Cerebellar cortex (tissue), 1 donor: ENCODE measurements around the gene OPCML.
A peak's percentile ranks its signal among the peaks of the same experiment; 100 is the strongest.

Experiments used
- DNase-seq: peaks from one replicate; pipeline ENCODE4 v3.0.0-alpha.2; 2015; ENCODE audit warnings: low spot score

Gene OPCML

DNA sequence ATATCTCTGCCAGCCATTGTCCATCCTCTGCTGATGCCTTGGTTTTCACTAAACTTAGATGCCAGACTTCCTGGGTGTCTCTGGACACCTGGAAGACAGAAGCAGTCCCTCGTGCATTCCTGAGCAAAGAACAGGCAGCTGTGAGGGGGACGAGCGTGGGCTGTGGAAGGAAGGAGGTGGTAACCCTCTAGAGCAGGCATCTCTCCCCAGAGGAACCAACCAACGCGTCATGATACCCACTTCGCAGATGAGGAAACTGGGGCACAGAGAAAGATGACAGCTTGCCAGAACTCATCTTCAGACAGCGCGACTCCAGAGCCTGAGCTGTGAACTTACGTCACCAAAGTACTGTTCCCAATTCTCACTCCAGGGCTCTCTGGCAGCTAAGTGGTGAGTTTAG is 123.4 kb downstream of the OPCML start:
- no peak for DNase-seq

- DNase-seq, result no peak
Measured at GRCh38 chr11:133408402-133408801, 123.9 kb downstream of the OPCML start.

GRCh38 chr11:133406489-133406888 is 125.8 kb downstream of the OPCML start:
- DNase-seq, result no peak

- no peak for DNase-seq
Measured at GRCh38 chr11:133403900-133404299, 128.4 kb downstream of the OPCML start.

GRCh38 chr11:133402551-133402950 is 129.8 kb downstream of the OPCML start:
- no peak for DNase-seq

DNA sequence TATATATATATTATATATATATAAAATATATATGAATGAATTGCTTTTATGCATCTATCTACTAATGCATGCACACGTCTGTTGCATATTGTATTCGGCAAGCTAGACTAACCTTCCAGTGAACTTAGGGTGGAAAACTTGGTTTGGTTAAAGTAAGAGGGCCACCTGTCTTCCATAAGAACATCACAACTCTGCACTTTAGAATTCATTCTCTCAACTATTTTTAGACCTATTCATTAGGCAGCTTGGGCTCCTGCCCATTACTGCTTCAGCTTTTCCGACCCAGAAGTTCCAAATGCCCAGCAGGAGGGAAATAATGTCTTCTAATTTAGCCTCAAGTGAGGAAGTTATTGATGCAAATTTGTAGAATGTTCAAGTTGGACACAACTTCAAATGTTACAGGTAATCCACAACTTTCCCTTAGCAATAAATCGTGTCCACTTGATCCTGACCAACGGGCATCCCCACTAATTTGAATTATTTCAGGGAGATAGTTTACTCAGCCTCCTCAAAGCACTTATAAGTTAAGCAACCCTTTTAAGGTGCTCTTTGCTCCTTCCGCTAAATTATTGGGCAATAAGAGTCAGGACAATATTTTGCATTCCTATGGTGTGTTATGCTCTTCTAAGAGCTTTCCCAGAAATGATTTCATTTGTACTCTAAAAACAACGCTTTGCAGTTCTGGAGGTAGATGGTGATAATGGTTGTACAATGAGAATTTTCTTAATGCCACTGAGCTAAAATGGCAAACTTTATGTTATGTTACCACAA is 132.3 kb downstream of the OPCML start:
- no peak for DNase-seq

DNA sequence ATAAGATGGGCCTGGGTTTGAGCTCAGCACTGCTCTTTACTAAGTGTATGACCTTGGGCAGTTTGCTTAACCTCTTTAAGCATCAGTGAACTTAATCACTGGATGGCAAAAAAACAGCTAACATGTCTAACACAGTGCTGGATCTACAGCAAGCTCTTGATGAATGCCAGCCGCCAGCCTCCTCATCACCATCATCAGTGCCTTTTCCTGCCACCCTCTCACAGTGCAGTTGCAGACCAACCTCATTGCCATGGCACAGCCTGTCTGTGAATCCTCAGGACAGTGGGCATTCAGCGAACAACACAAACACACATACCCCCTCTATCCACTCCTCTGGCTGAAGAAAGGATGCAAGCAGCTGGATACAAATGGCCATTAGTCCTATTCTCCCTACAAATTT is 133.0 kb downstream of the OPCML start:
- DNase-seq, result no peak

- DNase-seq, result no peak
Measured at GRCh38 chr11:133390803-133391202, 141.5 kb downstream of the OPCML start.

DNA sequence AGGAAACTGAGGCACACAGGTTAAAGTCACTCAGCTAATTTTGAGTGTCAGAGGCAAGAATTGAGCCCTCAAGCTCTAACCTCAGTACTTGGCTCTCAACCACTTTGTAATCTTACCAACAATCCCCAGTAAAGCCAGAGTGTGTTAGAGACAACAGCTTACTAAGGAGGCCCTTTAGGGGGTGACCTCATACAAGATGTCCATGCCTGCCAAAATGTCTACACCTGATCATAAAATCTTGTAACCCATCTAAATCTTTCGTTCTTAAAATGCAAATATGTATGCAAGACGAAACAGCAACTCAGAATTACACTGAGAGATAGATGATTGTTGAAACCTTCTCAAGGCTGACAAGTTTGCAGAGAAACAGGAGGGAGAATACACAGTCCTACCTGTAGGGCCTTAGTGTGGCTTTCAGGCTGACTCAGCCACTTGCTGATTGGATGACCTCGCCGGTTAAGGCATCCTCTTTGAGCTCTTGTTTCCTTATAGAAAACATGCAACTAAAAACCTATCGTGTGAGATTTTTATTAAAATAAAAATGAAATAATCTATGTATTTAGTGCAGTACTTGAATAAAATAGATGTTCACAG is 143.2 kb downstream of the OPCML start:
- no peak for DNase-seq

DNA sequence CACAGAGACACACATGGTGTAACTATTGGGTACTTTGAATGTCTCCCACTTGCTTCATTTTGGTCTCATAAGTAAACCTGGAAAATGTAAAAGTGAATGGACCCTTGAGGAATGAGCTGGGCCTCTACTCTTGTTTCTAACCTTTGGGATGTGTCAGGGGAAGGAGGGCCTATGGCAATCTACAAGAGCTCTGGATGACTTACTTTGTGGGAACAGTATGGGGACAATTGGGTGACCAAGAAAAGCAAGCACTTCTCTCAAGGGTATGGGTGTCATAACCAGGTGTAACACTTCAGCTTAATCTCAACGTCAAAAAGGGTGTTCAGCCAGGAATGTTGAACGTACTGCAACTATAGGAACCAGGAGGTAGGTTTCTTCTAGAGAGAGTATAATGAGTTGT is 144.0 kb downstream of the OPCML start:
- DNase-seq, result no peak

DNA sequence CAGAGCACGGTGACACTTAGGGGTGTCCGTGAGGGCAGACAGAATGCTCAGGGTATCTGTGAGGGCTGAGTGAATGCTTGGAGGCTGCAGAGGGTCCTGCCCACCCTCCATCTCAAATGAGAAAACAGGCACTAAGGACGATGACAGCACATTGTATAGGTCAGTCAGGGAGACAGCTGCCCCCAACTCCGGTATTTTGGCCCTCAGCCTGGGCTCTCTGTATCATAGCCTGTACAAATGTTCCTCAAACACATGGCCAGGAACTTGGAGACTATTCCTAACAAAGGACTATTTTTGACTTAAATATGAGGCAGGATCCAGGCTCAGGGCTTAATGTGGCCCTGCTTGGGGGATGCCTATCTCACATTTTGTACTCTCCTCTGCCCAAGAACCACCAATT is 145.4 kb downstream of the OPCML start:
- DNase-seq, result no peak

DNA sequence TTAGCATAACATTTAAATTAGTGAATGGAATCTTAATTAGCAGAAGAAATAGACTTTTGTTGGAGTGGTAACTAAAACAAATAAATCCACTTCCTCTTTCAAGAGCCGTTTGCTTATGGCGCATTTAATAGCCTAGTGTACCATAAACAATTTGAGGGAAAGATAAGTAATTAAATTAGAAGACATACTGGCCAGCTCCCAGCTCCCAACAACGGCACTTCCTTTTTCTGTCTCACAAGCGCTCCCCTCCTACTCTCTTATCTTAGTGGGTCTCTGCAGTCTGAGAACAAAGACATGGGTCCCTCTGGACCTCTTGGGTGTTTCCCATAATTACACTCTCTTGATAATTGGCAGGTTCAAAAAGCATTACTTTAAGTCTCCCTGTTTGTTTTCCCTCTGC is 146.0 kb downstream of the OPCML start:
- no peak for DNase-seq

DNA sequence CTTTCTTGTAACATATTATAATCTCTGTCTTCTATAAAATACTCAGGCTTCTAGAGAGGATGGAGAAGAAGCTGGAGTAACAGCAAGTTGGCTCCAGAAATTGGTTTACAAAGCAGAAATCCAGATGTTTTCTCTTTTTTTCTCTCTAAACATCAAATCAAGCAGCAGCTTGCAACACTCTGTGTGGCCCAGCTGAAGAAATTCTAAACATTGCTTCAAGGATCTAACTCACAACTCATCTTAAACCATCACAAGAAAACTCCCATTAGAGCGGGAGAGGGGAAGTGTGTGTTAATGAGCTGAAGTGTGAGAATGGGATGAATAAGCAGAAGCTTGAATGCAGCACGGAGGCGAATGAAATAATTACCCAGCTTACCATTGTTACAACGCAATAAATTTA is 146.5 kb downstream of the OPCML start:
- no peak for DNase-seq

DNA sequence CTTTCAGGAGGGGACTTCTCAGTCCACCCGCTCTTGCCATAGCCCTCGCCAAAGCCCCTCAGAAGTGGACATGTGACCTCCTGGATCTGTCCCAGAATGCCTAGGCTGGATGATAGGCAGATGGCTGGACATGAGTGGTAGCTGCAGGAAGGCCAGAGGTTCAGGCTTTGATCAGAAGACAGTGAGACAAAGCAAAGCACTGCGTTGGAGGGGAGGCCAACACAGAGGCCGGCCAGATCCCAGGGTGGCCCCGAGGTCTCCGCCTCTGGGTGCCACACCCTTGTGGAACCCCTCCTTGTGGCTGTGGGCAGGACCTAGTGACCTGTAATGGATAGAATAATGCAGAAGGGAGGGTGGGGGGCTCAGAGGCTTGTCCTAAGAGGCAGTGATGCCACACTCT is 147.6 kb downstream of the OPCML start:
- no peak for DNase-seq

GRCh38 chr11:133383689-133384088 is 148.6 kb downstream of the OPCML start:
- DNase-seq, result no peak

DNA sequence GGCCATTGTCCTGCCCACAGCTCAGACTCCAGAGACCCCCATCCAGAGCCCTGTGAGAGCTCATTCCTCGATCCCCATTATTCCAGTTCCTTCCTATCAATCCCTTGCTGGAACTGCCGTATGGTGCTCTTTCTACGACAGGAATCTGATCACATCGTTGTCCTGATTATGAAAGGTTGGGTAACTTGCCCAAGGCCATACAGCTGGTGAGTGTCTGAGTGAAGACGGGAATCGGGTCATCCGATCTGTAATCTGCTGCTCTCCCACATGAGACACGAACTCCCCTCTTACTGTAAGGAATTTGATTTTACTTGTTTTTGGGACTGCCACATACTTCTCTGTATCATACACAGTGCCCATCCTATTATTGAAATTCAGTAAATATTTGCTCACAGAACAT is 149.1 kb downstream of the OPCML start:
- DNase-seq, result no peak

GRCh38 chr11:133382131-133382812 is 150.0 kb downstream of the OPCML start:
- no peak for DNase-seq

DNA sequence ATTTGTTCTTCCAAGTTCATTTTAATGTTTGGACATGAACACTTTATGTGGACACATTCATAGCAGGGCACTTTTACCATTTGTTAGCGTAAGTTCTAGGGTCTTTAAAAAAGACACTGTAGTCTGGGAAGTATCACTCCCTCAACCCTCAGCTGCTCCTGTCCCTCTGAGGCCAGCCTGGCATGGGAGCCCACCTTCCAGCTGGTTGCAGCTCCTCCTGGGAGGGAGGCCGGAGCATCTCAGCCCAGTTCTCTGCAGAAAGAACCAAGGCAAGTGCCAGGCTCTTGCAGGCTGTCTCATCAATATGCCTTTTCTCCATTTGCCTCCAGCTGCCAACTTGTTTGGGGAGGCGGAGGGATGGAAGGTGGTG is 150.6 kb downstream of the OPCML start:
- no peak for DNase-seq

DNA sequence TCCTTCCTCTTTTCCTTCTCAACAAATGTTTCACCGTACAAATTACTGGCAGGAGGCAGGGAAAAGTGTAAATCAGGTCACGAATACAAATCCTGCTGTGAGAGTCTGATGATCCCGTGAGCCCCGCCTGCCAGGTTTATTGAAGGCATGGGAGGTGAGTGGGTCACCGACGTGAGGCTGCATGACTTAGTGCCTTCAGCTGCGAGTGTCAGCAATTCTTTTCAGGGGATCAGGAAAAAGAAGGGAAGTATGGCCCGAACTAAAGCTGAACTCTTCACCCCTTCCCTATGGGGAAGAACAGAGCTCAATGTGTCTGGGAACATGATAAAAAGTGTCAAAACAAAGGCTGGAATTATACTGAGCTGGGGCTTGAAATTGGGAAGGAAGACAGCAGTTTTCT is 166.2 kb downstream of the OPCML start:
- DNase-seq, result peak; percentile 3

GRCh38 chr11:133362916-133363315 is 169.4 kb downstream of the OPCML start:
- no peak for DNase-seq

- DNase-seq, result no peak
Measured at GRCh38 chr11:133362156-133362555, 170.1 kb downstream of the OPCML start.

DNA sequence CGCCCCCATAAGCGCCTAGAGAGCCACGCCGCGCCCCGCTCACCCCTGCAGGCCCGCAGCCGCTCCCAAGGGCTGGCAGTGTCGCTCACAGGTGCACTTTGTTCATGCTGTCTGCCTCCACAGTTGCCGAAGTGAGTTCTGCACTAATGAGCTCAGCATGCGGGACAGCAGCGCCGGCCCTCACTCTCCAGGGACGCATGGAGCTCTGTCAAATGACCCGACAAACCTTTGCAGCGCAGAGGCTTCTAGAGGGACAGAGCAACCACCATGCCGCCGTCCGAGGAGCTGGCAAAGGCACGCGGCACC is 170.7 kb downstream of the OPCML start:
- no peak for DNase-seq

DNA sequence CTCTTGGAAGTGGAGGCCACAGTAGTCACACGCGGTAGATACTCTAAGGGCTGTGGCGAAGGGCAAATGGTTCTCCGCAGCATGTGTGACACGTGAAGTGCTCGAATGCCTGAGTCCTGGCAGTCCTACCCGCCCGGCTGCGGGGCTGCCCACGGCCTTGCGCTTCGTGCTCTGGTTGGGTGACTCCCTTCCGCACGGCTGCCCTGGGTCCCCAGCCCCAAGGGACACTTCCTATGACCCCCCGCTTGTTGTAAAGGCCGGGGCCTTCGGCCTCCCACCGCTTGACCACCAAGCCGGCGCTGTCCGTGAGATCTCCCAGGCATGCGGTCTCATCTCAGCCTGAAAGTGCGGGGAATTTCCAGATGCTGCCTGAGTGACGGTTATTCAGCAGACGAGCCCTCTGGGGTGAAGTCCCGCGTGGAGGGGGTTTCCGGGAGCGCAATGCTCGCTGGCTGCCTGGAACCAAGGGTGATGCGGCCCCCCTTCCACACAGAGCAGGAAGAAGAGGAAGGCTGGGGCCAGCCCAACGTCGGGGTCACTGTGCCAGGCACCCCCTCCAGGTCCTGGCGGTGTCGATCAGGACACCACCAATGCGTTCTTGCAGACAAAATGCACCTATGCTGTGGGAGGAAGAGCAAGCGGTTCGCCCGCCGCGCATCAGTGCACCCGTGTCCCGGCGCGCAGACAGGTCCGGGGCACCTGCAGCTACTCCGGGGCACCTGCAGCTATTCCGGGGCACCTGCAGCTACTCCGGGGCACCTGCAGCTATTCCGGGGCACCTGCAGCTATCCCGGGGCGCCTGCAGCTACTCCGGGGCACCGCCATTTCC is 171.2 kb downstream of the OPCML start:
- DNase-seq, result no peak
